ENCODE measurements around the gene NECAB2.

DNA sequence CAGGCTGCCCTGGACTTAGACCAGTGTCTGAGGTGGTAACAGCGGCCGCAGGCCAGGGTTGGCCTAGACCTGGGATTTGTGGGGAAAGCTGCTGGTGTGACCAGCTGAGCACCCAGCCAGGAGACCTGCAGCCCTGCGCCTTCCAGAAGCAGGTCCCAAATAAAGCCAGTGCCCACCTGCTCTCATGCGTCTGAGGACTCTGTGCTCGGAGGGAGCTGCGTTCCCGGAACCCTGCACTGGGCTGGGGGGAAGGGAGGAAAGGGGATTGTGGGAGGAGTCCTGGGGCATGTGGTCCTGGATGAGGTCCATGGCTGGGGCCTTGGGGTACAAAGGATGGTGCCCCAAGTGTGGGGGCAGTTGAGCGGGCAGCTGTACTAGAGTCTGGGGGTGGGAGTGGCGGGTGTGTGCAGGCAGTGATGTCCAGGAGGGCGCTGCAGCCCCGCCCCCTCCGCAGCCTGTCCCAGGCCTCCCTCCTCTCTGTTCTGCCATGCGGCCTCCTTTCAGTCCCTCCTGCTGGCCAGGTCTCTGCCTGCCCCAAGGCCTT lies 1.8 kb upstream of the NECAB2 start:
- no peak for TF ChIP-seq CTCF (IDR thresholded peaks at IDR 0.05)
- TF ChIP-seq POLR2A (IDR thresholded peaks at IDR 0.05): no peak
- TF ChIP-seq POLR2AphosphoS5 (IDR thresholded peaks at IDR 0.05): no peak
